IPS DF 6.9 (cell line): ENCODE measurements around the gene COL4A2.

Source experiments
- DNase-seq: peaks from one replicate; pipeline ENCODE4 v3.0.0-alpha.2; 2013; ENCODE audit warnings: low read depth, low spot score
- H3K27ac ChIP-seq: one replicate; pipeline ENCODE4 v1.5.1; 2013; ENCODE audit warnings: low read length, control low read depth
- H3K27me3 ChIP-seq: 2 replicates; pipeline ENCODE4 v1.6.1; 2013; ENCODE audit warnings: mild to moderate bottlenecking, low read length; ENCODE audit not compliant: control insufficient read depth, insufficient read depth
- H3K36me3 ChIP-seq: 2 replicates; pipeline ENCODE4 v1.6.1; 2013; ENCODE audit warnings: low read length; ENCODE audit not compliant: control insufficient read depth, insufficient read depth
- H3K4me1 ChIP-seq: 2 replicates; pipeline ENCODE4 v1.6.1; 2013; ENCODE audit warnings: low read length; ENCODE audit not compliant: control insufficient read depth, insufficient read depth
- H3K4me3 ChIP-seq: 2 replicates; pipeline ENCODE4 v1.5.1; 2013; ENCODE audit warnings: mild to moderate bottlenecking, low read length
- H3K9me3 ChIP-seq: 2 replicates; pipeline ENCODE4 v1.6.1; 2013; ENCODE audit warnings: low read length, inconsistent platforms; ENCODE audit not compliant: control insufficient read depth, insufficient read depth
- WGBS: extraction: QIAGEN DNeasy Blood & Tissue Kit; methylation state at CpG from one replicate; pipeline ENCODE4 v1.1.7; 2013; ENCODE audit warnings: mixed read lengths, missing lambda C conversion rate; ENCODE audit not compliant: insufficient read length, insufficient coverage; 5-methylcytosine and 5-hydroxymethylcytosine counted together

COL4A2 gene

DNA sequence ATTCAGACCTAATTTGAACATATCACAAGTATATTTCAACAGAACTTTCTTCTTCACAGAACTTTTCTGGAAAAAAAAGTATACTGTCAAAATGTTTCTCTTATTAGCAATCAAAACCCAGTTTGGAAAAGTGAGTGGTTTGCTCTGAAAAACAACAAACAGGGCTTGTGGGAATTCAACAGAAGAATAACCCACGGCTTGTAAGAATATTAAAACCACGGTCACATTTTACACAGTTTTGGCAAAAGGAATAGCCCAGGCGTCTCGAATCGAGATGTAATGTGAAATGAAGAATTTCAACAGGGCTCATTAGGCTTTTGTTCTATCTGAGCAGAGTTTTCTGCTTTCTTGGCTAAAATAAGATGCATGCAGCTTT, 70.7 kb downstream of the COL4A2 start:
- H3K4me1 ChIP-seq: peaks cover 6% of the 10 kb centered on the region

DNA sequence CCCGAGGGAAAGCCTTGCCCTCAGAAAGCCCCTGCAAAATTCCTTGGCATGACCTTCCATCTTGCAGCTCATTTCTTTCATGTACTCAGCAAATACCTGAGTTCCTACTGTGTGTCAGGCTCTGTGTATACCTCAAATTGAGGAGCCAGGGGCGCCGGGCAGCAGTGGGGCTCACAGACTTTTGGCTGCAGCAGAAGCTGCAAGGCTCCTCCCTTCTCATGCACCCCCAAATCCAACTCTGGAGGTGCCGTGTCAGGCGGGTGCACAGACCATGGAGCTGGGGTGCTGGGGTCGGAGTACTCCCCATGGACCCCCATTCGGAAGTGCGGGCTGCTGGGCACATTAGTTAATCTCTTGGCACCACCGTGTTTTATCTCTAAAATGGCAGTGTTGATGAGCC, 72.3 kb downstream of the COL4A2 start:
- no peaks in the 10 kb centered on the region for H3K27me3 ChIP-seq
- H3K27ac ChIP-seq: no peak overlapping the region
- no CpG with 5 or more reads among the region's 9 CpGs for WGBS
- DNase-seq: no peak
- H3K4me1 ChIP-seq: peaks cover 6% of the 10 kb centered on the region
- no peak overlapping the region for H3K4me3 ChIP-seq
- H3K36me3 ChIP-seq: no peaks in the 10 kb centered on the region
- H3K9me3 ChIP-seq: no peaks in the 10 kb centered on the region

More for the DNA sequence above, 70.7 kb downstream of the COL4A2 start:
- no peak for DNase-seq
- WGBS: no CpG with 5 or more reads among the region's 5 CpGs
- Histone ChIP-seq H3K27ac (no peak overlapping the region), H3K36me3 (no peaks in the 10 kb centered on the region), H3K4me3 (no peak overlapping the region), H3K9me3 (no peaks in the 10 kb centered on the region), H3K27me3 (no peaks in the 10 kb centered on the region)

DNA sequence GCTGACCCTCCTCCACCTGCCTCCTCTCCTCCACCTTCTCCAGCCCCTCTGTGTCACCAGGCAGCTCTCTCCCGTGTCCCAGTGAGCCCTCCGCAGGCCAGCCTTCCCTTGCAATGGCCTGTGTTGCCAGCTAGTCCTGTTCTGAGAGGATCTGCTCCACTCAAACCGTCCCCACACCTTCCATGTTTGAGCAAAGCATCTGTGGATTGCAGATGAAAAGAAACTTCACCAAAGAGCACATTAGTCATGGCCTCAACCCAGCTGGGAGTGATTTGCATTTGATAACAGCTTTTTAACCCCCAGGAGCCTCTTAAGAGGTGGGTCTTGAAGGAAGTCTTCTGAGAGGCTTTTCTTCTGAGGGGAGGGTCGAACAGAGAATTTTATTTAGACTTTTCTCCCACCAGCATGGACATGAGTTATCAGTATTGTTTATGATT, 72.8 kb downstream of the COL4A2 start:
- no CpG with 5 or more reads among the region's 4 CpGs for WGBS
- Histone ChIP-seq H3K27me3 (no peaks in the 10 kb centered on the region), H3K4me3 (no peak overlapping the region), H3K27ac (no peak overlapping the region), H3K36me3 (no peaks in the 10 kb centered on the region), H3K4me1 (peaks cover 6% of the 10 kb centered on the region), H3K9me3 (no peaks in the 10 kb centered on the region)
- no peak for DNase-seq

DNA sequence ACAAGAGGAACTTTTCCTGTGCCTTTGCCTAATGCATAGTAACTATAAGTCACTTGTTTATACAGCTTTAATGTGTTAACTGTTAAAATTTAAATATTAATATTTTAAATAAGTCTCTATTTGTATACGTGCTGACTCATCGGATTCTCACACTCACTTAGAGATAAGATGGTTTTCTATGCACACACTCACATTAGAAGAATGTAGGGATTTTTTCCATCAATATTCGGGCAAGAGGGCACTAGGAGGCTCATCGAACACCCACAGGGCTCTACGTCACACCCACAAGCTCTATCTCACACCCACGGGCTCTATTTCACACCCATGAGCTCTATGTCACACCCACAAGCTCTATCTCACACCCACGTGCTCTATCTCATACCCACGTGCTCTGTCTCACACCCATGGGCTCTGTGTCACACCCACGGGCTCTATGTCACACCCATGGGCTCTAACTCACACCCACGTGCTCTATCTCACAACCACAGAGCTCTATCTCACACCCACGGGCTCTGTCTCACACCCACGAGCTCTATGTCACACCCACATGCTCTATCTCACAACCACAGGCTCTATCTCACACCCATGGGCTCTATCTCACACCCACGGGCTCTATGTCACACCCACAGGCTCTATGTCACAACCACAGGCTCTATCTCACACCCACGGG, 73.4 kb downstream of the COL4A2 start:
- Histone ChIP-seq H3K36me3 (no peaks in the 10 kb centered on the region), H3K4me3 (no peak overlapping the region), H3K27me3 (no peaks in the 10 kb centered on the region), H3K27ac (no peak overlapping the region), H3K9me3 (no peaks in the 10 kb centered on the region), H3K4me1 (peaks cover 6% of the 10 kb centered on the region)
- no peak for DNase-seq
- no CpG with 5 or more reads among the region's 14 CpGs for WGBS

DNA sequence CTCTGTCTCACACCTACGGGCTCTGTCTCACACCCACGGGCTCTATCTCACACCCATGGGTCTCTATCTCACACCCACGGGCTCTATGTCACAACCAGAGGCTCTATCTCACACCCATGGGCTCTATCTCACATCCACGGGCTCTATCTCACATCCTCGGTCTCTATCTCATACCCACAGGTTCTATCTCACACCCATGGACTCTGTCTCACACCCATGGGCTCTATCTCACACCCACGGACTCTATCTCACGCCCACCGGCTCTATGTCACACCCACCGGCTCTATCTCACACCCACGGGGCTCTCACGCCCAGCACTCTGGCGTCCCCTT, 73.9 kb downstream of the COL4A2 start:
- Histone ChIP-seq H3K27me3 (no peaks in the 10 kb centered on the region), H3K27ac (no peak overlapping the region), H3K9me3 (no peaks in the 10 kb centered on the region), H3K4me1 (peaks cover 6% of the 10 kb centered on the region), H3K36me3 (no peaks in the 10 kb centered on the region), H3K4me3 (no peak overlapping the region)
- no peak for DNase-seq
- no CpG with 5 or more reads among the region's 12 CpGs for WGBS

DNA sequence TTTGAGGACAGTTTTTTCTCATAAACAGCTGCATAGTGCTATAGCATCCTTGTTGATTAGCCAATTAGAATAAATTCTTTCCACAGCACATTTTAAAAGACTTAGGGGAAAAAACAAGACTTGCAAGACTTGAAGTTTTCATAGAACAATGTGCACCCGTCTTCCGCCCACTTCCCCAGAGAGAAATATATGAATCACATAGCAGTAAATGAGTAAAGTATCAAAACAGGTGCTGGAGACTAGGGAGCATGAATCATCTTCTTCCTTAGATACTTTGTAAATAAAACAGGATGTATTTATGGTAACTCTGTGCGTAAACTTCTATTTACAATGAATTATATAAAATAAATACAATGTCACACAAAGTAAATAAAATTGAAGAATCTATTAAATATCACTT, 75.1 kb downstream of the COL4A2 start:
- Histone ChIP-seq H3K36me3 (no peaks in the 10 kb centered on the region), H3K4me3 (no peak overlapping the region), H3K27ac (no peak overlapping the region), H3K27me3 (no peaks in the 10 kb centered on the region), H3K9me3 (no peaks in the 10 kb centered on the region), H3K4me1 (peaks cover 6% of the 10 kb centered on the region)
- no CpG with 5 or more reads among the region's 3 CpGs for WGBS
- no peak for DNase-seq

DNA sequence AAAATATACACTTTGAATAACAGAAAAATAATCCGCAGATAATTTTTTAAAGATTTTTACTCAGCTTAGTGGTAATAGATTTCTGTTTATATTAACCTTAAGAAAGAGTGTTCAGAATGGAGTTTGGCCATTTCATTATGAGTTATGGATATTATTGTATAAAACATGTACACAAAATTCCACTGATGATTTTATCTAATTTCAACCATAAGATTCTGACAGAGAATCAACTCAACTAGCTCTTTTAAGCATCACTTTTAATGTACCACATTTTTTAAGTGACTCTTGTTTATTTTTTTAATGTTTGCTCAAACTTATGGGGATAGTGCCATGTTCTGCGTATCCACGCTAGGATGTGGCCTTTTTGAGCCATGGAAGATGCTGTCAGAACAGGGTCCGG, 75.7 kb downstream of the COL4A2 start:
- Histone ChIP-seq H3K4me3 (no peak overlapping the region), H3K27ac (no peak overlapping the region), H3K27me3 (no peaks in the 10 kb centered on the region), H3K36me3 (no peaks in the 10 kb centered on the region), H3K4me1 (peaks cover 6% of the 10 kb centered on the region), H3K9me3 (no peaks in the 10 kb centered on the region)
- WGBS: no CpG with 5 or more reads among the region's 4 CpGs
- DNase-seq: no peak

DNA sequence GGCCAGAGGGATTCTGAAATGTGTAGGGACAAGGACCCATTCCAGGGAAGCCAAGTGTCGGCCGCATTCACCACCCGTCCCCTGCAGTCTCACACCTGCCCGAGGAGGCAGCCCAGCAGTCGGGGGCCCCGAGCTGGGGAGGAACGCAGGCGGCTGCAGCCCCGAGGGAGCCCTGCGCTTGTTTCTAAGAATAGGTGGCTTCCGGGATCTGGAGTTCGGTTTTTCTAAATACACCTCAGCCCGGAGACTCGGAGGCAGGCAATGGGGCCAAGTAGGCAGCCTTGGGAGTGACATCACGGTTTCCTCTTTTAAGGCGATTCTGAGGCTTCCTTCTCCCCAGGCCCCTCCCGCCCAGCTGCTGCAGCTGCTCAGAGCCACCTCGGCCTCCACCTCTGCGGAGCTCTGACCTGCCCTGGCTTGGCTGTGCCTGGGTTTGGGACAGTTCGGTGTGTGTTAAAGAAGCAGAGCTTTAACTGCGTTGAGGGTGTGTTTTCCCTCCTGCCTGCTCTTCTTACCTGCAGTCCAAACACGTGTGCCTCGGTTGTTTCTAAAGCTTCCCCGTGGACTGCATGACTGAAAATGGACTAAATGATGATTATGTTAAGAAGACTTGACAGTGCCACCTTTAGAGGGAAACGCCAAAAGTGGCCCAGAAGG, 80.5 kb downstream of the COL4A2 start:
- no CpG with 5 or more reads among the region's 25 CpGs for WGBS
- no peaks in the 10 kb centered on the region for H3K36me3 ChIP-seq
- DNase-seq: no peak
- no peak overlapping the region for H3K27ac ChIP-seq
- no peaks in the 10 kb centered on the region for H3K9me3 ChIP-seq
- H3K4me3 ChIP-seq: no peak overlapping the region
- peaks cover 4% of the 10 kb centered on the region for H3K4me1 ChIP-seq
- no peaks in the 10 kb centered on the region for H3K27me3 ChIP-seq

DNA sequence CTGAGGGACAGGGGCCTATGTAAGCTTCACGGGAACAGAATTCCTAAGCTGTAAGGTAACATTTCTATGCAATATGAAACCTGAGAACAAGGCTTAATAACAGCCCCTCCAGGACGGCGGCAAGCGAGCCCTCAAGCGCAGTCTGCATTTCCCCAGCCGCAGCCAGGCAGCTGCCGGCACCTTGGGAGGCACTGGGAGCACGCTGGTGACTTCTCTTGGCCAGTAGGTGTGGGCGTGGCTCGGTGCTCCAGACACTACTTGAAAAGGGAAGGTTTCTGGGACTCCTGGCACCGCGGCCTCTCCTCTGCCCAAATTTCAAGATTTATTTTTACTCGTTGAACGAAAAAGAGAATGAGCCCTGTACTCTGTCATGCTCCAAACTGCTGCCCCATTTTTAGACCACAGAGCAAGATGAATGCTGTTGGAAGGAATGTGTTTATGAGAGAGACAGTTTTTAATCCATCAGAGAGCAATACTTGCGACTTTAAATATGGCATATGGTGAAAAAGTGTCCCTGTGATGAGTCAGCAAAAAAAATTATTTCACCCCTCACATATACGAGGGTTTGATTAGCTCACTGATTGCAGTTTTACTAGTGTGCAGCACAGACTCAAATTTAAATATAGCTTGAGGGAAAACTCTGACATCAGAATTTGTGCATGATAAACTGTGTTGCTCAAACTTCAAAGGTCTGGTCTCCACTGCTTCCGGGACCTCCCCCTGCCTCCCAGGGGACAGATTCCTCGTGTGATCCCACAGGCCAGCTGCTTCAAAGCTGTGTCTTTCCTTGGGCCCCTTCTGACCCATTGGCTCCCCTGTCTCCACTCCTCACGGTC, 81.2 kb downstream of the COL4A2 start:
- no peaks in the 10 kb centered on the region for H3K27me3 ChIP-seq
- no peak overlapping the region for H3K4me3 ChIP-seq
- H3K27ac ChIP-seq: no peak overlapping the region
- H3K9me3 ChIP-seq: no peaks in the 10 kb centered on the region
- WGBS: no CpG with 5 or more reads among the region's 19 CpGs
- H3K4me1 ChIP-seq: peaks cover 6% of the 10 kb centered on the region
- H3K36me3 ChIP-seq: no peaks in the 10 kb centered on the region
- no peak for DNase-seq

DNA sequence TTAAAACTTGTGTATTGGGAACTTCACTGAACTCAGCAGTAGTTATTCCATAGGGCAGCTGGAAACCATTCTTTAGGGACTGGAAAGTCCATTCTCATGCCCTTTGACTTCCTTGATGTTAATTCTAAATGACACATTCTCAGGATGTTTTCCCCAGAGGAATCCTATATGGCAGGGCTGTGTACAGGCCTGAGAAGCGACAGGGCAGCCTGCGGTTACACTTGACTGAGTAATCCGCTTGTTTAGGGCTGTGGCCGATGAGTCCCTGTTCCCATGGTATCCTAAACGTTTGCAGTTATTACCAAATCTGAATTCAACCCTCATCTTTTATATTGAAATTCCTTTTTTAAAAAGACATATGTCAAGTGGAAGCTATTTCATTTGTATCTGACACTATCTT, 83.5 kb downstream of the COL4A2 start:
- peaks cover 6% of the 10 kb centered on the region for H3K4me1 ChIP-seq
- H3K27me3 ChIP-seq: no peaks in the 10 kb centered on the region
- no peak for DNase-seq
- H3K4me3 ChIP-seq: no peak overlapping the region
- no peaks in the 10 kb centered on the region for H3K9me3 ChIP-seq
- WGBS: no CpG with 5 or more reads among the region's 5 CpGs
- no peaks in the 10 kb centered on the region for H3K36me3 ChIP-seq
- H3K27ac ChIP-seq: no peak overlapping the region
